MM.1S (cell line): Measurements from ENCODE around the gene FBXW7.

Source experiments
- CTCF ChIP-seq: fragments of 300-600 bp; sonication (generic); IDR thresholded peaks from 2 replicates; pipeline ENCODE4 v1.5.1; 2016; ENCODE audit warnings: antibody characterized with exemption, low read length, mixed read lengths
- EZH2 ChIP-seq: fragments of 300-600 bp; sonication (generic); optimal IDR thresholded peaks from 2 replicates; pipeline ENCODE3; 2017; ENCODE audit warnings: low read depth, mild to moderate bottlenecking, antibody characterized with exemption, low read length, mixed read lengths

GRCh38 chr4:152394791-152395190 is 141.1 kb downstream of the FBXW7 start:
- TF ChIP-seq EZH2 (no peak), CTCF (no peak)
